Body of pancreas (tissue), 4 donors: ENCODE results near the gene ASB18.

Experiments
- POLR2A ChIP-seq, 3 donors: fragments of 450-650 bp; IDR thresholded peaks; one replicate each; pipeline ENCODE4 v1.6.1; 2016; ENCODE audit warnings: antibody characterized with exemption in 3 of 3, mild to moderate bottlenecking in 2 of 3
- TF ChIP-seq, protein P1 (sequence below), 7 experiments: fragments of 450-650 bp in 4 of 7; fragments of 200-600 bp in 3 of 7; sonication (generic) in 3 of 7; IDR thresholded peaks; one replicate each; pipeline ENCODE4 v1.5.1; 2016 to 2019; ENCODE audit warnings: antibody characterized with exemption in 7 of 7

DNA sequence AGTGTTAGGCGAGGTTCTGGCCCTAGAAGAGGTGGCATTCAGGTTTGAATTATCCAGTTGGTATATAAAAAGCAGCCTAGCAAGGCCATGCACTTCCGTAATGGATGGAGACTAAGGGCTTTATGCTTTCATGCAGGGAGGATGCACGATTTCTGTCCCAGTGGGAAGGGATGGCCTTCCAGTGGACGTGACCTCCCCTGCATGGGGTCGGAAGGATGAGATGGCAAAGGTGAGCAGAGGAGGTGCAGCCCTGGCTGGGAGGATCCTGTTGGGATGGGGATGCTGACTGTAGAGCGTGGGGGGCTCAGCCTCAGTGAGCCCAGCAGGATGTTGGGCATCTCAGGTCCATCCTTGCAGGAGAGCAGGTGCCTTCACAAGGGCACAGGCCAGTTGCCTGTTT is 4.8 kb downstream of the ASB18 start:
- TF ChIP-seq, protein P1, sequence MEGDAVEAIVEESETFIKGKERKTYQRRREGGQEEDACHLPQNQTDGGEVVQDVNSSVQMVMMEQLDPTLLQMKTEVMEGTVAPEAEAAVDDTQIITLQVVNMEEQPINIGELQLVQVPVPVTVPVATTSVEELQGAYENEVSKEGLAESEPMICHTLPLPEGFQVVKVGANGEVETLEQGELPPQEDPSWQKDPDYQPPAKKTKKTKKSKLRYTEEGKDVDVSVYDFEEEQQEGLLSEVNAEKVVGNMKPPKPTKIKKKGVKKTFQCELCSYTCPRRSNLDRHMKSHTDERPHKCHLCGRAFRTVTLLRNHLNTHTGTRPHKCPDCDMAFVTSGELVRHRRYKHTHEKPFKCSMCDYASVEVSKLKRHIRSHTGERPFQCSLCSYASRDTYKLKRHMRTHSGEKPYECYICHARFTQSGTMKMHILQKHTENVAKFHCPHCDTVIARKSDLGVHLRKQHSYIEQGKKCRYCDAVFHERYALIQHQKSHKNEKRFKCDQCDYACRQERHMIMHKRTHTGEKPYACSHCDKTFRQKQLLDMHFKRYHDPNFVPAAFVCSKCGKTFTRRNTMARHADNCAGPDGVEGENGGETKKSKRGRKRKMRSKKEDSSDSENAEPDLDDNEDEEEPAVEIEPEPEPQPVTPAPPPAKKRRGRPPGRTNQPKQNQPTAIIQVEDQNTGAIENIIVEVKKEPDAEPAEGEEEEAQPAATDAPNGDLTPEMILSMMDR (IDR thresholded peaks at IDR 0.05), result no peak
- no peak for TF ChIP-seq POLR2A (IDR thresholded peaks at IDR 0.05)
